T follicular helper cell (primary cell): ENCODE measurements around the gene MYLK4.

Experiments
- DNase-seq: peaks from one replicate; pipeline ENCODE4 v3.0.0-alpha.2; 2020; ENCODE audit warnings: low read depth

The MYLK4 gene

DNA sequence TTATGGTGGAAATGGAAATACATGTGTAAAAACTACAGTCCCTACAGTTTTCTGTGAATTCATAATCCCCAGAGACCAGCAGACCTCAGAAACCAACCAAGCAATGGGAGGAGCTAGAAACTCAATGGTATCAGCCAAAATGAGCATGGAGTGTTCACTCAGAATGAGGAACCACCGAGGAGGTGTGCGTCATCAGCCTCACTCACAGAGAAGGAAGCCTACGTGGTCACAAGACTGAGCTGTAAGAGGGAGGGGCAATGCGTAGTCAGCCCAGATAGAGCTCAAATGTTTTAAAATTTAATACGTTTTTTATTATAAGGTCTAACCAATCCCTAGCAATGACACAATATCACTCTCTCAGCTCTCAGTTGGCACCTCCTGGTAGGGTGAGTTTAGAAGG, 17.4 kb downstream of the MYLK4 start:
- DNase-seq, result no peak

DNA sequence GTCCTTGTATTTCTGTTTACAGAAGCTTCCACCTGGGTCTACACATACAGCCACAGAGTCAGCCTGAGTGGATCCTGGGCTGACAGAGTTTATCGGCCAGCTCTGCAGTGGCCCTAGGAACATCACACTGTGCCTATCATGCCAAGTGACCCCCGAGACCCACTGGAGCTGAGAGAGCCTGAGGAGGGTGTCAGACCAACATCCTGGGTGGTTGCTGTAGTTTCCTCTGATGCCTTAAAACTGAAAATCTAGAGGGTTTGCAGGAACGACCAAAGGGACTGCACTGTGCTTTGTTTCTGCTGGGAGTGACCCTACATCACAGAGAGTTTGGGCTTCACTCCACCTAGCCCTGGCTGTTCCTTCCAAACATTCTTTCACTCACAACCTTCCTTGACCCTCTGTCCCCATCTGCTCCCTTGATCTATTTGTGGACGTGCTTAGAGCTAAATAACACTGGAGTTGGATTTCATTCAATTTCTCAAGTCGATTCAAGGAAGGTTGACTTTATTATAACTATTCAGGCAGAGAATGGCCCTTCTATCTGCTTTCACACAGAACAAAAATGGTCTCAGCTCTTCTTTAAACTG, 18.1 kb downstream of the MYLK4 start:
- no peak for DNase-seq

DNA sequence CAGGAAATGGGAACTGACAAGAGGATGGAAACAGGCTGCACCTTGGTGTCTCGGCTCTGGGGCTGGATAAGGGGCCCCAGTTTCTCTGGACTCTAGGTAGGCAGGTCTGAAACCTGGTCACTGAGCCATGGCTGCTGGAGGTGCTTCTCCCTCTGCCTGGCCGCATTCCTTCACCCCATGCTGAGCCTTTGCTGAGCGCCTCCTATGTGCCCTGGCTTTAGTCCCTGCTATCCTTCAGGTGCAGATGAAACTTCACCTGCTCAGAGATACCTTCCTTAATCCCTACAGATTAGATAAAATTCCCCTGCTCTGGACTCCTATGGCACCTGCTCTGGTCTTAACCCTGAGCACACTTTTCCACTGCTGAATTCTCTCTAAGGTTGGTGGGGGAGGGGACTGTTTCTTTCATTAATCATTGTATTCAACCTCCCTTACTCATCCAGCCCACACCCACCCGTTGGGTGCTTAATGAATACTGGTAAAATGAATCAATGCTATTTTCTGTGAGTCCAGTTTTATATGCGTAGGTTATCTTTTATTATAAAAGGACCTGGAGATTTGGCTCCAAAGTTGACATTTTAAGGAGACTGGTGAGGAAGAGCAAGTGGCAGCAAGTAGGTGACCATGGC, 19.3 kb downstream of the MYLK4 start:
- no peak for DNase-seq

DNA sequence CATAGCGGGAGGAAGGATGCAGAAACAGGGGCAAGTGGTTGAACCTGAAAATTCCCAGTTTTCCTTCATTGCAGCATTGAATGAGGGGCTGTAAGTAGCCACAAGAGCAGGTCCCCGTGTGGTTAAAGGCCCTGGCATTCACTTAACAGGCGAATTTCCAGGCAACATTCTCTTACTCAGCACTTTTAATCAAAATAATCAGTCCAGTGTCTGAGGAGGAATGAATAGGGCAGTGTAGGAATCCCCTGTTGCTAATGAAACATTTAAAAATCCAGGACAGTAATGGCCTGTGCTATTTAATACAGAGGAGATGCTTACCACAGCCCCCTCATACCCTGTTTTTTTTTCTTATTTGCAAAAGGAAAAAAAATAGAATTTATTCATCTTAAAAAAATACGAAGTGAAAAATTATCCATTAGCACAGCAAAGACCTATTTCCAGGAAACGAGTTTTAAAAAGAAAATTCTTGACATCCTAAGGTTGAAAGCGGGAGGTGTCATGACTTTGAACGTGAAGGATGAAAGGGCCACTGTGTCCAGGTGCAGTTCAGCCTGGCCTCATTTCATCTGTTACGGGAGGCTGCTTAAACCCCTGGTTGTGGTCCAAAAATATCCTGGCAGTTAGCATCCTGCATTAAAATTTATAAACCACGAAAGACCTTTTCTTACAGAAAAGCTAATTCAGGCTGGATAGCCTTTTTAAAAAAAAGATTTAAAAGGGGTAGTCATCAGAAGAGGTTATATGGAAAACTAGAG, 20.2 kb downstream of the MYLK4 start:
- DNase-seq, result no peak

DNA sequence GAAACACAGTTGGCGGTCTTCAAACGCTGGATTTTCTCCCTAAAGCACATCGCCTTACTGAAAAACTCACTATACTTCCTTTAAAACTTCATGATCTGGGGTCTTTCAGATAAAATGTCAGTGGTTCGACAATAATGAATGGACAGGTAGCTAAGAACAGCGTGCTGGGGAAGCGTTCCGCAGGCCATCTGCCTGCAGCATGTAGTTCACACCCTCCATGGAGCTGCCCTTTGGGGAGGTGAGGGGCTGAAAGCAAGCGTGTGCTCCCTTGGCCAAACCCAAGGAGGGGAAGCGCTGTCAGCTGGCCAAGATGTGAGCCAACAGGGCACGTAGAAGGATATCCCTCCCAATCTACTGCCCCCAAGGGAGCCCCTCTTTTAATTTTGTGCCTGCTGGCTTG, 20.8 kb downstream of the MYLK4 start:
- no peak for DNase-seq

DNA sequence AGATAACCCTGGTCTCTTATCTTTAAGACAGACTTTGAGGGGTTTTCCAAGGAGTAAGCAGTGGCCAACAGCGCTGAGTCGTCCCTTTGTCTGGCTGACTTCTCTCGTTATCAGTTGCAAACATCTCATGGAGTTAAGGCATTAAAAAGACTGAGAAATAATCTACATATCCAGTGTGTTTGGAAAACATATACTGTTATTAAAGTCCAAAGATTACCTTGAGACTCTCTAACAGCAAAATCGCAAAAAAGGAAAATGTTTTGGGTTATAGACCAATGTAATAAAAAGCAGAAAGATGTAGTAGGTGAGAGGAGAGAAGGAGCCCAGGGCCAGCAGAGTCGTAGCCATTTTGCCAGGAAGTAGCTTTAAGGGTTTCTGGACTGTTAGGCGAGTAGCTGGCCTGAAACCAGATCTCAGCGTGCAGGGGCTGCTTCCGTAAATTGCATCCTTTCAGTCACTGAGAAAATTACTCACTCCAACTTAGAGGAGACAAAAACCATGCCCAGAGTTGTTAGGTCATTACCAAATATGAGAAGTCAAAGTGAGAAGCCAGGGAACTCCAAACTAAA, 24.6 kb downstream of the MYLK4 start:
- DNase-seq, result no peak

DNA sequence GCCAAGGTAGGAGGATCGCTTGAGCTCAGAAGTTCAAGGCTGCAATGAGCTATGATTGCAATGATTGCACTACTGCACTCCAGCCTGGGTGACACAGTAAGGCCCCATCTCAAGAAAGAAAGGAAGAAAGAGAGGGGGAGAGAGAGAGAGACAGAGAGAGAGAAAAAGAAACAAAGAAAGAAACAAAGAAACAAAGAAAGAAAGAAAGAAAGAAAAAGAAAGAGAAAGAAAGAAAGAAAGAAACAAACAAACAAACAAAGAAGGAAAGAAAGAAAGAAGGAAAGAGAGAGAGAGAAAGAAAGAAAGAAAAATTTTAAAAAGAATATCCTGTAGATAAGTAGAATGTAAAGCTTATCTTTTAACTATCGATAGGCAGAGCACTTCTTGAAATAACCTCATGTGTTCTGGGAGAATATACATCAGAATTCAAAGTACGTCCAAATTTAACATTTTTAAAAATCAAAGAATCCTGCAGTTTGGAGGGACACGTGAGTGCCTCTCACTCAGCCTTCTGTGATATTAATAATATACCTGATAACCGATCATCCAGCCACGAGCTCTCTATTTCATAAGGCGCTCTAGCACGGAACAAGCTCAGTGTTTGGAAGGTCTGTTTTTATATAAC, 25.2 kb downstream of the MYLK4 start:
- no peak for DNase-seq

DNA sequence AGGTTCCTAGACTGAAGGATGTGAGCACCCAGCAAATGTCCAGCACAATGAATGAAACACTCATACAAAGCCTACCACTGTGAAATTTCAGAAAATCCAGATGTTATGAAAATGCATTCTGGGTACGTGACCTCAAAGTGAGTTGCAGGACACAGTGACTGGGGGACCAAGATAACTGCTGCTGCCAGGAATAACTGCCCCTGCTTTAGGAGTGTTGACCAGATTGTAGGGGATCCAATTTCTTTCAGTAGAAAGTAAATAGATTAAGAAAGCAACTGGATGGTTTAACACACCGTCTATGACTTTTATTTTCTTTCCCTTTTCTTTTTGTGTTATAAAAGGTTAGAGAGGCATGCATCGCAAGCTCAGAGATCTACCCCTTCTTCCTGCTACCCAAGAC, 29.5 kb downstream of the MYLK4 start:
- DNase-seq, result no peak

DNA sequence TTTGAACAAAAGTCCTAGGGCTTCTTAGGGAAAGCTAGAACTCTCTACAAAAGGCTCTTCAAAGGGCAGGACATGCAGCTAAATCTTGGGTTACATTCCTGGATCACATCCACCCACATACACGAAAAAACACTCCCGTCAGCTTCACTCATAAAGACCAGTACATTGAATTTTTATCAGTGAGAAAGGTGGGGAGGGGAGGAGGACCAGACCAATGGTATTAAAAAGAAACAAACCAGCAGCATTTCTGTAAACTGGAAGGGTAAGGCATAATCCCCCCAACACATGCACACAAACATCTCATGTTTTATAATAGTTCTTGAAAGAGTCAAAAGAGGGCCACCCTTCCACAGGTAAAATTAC, 31.6 kb downstream of the MYLK4 start:
- DNase-seq, result no peak

DNA sequence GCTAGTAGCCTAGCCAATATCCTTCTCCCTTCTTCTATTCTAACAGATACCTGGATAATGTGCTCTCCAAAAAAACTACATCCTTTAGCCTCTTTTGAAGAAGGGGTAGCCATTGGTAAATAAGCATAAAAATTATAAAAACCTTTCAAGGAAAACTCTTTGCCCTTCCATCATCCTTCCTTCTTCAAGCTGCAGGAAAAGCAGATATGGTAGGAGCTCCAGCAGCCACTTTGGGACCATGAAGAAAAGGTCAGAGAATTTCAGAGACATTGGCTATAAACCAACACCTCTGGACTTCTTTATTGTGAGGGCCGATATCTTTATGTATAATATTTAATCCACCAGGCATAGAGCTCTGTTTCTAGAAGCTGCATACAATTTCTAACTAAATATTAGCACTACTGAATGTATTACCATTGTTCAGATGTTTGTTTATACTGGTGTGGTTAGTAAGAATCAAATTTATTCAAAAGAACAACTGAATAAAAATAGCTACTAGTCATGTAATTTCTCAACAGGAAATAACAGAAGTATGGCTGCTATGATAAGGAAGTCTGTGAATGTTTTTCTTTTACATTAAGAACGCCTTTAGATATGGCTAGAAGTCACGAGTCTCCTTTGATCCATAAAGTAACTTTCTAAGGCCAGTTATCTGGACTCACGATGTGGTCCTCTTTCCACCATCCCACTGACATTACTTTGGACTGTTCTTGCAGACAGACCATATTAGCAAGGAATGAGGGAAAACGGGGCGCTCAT, 32.2 kb downstream of the MYLK4 start:
- DNase-seq, result no peak

DNA sequence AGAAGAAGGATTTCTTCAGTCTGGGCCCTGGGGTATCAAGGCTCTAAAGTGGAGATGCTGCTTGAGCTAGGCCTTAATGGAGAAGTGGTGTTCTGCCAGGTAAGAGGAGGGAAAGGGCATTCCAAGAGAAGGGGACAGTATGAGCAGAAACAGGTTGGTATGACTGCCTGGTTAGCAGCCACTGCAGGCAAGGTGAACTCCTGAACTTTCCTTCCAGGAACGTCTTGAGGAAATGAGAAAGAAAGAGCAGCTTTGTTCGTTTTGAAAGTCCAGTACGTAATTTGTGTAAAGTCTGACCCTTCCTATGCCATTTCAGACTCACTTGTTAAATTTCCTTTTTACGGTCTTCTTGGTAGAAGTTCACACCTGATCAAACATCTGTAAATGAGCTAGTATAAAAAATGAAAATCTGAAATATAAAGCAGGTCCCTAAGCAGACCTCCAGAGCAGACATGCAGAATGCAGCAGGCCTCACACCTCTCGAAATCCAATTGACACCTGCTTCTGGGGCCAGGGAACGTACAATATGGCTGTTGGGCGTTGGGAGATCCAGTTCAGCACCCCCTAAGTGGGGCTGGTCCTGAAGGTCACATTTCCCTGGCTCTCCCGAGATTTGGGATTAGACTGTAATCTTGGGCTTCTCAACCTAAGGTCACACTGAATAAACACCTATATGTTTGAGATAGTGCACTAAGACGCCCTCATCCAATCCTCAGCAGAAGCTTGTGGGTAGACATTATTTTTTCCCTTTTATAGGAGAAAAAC, 33.6 kb downstream of the MYLK4 start:
- DNase-seq, result no peak

DNA sequence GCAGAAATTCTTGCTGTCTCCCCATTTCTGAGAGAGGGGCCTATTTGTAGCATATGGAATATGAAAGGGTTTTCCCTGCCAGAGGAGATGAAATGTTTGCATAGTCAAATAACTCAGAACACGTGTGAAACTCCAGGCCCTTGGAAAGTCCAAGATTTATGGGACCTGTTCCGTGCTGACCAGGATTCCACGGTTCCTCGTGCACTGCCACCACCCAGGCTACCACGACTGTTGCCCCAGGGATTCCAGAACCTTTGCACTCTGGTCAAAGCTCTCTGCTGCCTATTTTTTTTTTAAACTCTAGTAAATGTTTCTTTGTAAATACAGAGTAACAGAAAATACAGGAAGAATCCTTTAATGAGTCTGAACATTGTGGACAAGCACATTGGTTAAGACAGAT, 35.0 kb downstream of the MYLK4 start:
- DNase-seq, result no peak

DNA sequence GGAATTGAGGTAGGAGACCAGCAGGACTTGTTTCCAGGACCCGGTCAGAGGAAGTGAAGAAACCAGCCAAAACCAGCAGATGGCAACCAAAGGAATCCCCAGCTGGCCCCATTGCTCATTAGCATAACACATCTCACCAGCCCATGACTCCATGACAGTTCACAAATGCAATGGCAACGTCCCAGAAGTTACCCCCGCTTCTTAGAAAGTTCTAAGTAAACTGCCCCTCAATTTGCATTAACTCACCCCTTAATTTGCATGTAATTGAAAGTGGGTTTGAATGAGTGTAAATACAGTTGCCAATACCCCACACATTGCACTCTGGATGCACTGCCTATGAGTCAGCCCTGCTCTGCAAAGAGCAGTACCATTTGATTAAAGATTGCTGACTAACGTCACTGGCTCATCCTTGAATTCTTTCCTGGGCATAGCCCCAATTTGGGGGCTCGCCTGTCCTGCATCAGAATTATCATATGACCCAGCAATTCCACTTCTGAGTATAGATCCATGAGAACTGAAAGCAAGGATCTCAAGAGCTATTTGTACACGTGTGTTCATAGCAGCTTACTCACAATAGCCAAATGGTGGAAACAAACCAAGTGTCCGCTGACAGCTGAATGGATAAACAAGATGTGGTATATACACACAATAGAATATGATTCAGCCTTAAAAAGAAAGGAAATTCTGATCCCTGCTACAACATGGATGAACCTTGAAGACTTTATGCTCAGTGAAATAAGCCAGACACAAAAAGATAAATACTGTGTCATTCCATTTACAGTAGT, 36.4 kb downstream of the MYLK4 start:
- no peak for DNase-seq

DNA sequence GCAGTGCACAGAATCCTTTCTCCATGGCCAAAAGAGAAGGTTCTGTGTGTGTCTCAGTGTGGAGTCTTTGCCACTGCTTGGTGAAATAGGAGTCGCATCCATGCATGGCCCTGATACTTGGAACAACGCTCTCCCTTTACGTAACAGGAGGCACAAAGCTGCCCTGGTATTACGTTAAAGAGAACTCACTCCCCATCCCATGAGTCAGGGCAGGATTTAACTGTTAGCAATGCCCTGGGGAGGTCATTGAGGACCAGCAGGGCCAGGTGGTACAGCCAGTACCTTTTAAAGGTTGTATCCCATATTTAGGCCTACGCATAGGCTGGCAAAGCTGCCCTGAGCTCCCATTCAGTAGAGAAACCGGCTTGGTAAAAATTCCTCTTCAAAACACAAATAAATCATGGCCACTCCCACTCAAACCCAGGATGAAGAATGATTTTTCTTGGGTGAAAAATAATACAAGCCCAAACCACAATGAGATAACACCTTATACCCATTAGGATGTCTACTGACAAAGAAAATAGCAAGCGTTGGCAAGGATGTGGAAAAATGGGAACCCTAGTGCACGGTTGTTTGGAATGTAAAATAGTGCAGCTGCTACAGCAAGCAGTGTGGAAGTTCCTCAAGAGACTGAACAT, 37.1 kb downstream of the MYLK4 start:
- no peak for DNase-seq

DNA sequence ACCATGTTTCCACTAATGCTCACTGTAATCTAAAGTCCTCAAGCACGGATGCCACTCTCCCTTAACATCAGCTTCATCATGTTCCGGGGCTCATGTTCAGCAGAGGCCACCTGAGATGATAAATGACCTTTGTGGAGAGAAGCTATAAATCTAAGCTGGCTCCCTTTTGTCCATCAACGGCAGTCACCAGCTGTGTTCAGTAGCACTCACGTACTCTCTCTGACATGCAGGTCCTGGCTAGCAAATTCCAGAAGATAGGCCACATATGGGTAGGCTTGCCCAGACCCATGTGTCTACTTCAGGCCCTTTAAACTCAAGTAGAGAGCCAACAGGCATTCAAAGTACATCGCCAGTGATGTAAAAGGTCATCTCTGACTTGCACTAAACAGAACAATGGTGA, 38.6 kb downstream of the MYLK4 start:
- DNase-seq, result no peak

DNA sequence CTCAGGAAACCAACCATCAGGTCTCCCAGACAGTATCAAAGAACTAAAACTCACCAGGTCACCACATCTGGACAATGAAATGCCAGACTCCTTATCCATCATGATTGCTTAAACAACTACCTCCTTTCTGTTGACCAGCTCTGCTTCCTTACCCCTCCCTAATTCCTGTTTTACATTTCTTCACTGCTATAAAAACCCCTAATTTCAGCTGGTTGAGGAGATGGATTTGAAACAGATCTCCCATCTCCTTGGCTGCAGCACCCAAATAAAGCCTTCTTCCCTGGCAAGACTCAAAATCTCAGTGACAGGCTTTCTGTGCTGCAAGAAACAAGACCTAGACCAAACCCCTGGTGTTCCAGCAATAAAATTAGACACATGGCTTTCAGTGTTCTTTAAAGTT, 40.3 kb downstream of the MYLK4 start:
- no peak for DNase-seq

DNA sequence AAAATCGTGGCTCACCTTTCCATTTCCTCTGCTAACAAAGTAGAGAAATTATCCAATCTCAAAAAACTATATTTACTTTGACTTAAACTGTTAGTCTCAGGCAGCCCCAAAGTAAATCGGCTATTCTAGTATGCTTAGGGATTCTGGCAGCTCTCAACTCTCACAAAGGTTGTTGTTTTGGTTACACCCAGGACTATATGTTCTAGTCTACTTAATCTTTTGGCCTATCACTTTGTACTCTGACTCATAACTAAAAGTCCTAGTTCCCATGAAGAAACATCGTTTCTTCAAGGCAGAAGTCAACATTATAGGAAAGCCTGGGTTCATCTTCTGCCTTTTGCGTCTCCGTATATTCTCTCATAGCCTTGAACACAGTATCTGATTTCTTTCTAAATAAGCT, 42.3 kb downstream of the MYLK4 start:
- DNase-seq, result no peak

DNA sequence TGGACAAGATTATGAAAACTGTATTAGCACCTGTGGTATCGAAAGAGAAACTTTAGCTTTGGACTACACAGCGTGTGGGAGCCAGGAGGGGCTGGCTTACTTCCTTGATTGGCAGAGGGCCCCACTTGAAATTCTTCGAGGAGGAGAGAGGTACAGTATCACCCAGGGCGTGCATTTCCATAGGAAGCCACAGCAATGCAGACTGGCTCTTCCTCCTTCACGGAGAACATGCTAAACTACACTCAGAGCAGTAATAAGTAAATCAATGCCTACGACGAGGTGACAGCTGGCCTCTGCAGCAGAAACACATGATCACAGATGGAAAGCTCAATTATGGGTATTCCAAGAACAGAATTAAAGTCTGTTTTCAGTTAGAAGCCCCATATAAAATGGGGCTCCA, 44.2 kb downstream of the MYLK4 start:
- DNase-seq, result no peak

DNA sequence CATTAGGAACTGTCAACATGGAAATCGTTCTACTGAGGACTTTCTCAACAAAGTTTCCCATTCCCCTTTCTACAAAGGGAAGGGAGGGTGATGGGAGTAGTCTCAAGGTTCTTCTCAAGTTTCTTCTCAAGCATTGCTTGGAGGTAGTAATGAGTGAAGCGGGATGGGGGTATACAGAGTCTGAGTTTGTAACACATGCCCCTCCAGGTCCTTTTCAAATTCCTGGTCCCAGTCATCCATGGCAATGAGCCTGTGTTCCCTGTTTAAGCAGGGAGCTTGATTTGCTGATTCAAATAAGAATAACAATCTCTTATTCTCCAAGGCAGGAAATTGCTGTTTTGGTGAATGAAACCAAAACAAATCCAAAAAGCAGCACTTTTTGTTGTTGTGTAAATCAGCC, 45.5 kb downstream of the MYLK4 start:
- no peak for DNase-seq

DNA sequence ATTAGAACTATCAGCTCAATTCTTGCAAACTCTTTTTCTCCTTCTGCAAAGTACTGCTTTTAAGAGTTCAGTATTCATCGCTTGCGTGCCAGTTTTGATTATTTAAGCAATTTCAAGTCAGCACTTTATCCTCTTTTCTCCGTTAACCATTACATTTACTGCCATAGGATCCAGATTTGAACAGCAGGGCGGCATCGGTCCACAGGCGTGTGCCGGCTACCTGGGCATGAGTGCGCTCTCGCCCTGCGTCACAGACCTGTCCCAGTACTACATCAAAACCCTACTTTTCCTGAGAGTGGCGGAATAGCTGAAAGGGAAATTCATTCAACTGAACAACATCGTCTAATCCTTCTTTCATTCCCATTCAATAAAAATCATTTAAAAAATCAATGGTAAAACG, 53.4 kb downstream of the MYLK4 start:
- DNase-seq, result no peak
